Fibroblast of skin of right quadriceps (primary cell): ENCODE data around the gene C17orf78.
"Not testable (repeated sequence)": the region's sequence is repeated elsewhere in the genome, so short reads cannot be mapped to it uniquely, and the experiment has no call there.

Source experiments
- DNase-seq: peaks from one replicate; pipeline ENCODE4 v3.0.0-alpha.2; 2013

The C17orf78 gene

GRCh38 chr17:37441369-37442014, 65.7 kb downstream of the C17orf78 start:
- not testable (repeated sequence) for DNase-seq
